ENCODE measurements around the gene ZNF79.

DNA sequence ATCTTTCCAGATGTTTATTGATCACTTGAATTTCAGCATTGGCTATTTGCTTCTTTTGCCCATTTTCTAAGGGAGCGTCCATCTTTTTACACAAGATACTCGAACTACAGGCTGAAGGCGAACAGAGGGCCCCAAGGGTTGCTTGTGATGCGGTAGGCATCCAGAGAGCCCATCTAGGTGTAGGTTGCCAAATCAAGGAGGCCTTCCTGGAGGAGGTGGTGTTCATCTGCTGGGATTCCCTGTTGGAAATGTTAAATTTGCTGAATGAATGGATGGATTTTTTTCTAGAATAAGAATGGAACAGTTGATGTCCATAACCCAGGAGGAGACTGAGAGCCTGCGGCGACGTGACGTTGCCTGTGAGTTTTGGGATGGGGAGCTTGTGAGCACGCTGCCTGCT, 58.5 kb downstream of the ZNF79 start:
- TF ChIP-seq ZNF436 (CRISPR knock-in tag; IDR thresholded peaks at IDR 0.05) (peak; percentile 68; the same call in 1 of the 2 replicates), ZNF311 (CRISPR knock-in tag; IDR thresholded peaks at IDR 0.05) (no peak), ZNF24 (IDR thresholded peaks at IDR 0.05) (no peak), HIVEP1 (CRISPR knock-in tag; IDR thresholded peaks at IDR 0.05) (no peak)
- TF ChIP-seq, protein P1, sequence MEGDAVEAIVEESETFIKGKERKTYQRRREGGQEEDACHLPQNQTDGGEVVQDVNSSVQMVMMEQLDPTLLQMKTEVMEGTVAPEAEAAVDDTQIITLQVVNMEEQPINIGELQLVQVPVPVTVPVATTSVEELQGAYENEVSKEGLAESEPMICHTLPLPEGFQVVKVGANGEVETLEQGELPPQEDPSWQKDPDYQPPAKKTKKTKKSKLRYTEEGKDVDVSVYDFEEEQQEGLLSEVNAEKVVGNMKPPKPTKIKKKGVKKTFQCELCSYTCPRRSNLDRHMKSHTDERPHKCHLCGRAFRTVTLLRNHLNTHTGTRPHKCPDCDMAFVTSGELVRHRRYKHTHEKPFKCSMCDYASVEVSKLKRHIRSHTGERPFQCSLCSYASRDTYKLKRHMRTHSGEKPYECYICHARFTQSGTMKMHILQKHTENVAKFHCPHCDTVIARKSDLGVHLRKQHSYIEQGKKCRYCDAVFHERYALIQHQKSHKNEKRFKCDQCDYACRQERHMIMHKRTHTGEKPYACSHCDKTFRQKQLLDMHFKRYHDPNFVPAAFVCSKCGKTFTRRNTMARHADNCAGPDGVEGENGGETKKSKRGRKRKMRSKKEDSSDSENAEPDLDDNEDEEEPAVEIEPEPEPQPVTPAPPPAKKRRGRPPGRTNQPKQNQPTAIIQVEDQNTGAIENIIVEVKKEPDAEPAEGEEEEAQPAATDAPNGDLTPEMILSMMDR (IDR thresholded peaks at IDR 0.05 in 2 of 3, conservative IDR thresholded peaks at IDR 0.05 in 1 of 3; ENCODE audit: insufficient read depth in 2 of 3, low read depth in 1 of 3, low read length in 3 of 3): no peak
- TF ChIP-seq, protein P2, sequence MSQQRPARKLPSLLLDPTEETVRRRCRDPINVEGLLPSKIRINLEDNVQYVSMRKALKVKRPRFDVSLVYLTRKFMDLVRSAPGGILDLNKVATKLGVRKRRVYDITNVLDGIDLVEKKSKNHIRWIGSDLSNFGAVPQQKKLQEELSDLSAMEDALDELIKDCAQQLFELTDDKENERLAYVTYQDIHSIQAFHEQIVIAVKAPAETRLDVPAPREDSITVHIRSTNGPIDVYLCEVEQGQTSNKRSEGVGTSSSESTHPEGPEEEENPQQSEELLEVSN (IDR thresholded peaks at IDR 0.05; ENCODE audit: borderline replicate concordance in 1 of 2, extremely low read depth in 1 of 2, insufficient read depth in 1 of 2, insufficient read length in 1 of 2, low read depth in 1 of 2, low read length in 1 of 2, poor library complexity in 1 of 2, severe bottlenecking in 1 of 2): no peak
- TF ChIP-seq, protein P3, sequence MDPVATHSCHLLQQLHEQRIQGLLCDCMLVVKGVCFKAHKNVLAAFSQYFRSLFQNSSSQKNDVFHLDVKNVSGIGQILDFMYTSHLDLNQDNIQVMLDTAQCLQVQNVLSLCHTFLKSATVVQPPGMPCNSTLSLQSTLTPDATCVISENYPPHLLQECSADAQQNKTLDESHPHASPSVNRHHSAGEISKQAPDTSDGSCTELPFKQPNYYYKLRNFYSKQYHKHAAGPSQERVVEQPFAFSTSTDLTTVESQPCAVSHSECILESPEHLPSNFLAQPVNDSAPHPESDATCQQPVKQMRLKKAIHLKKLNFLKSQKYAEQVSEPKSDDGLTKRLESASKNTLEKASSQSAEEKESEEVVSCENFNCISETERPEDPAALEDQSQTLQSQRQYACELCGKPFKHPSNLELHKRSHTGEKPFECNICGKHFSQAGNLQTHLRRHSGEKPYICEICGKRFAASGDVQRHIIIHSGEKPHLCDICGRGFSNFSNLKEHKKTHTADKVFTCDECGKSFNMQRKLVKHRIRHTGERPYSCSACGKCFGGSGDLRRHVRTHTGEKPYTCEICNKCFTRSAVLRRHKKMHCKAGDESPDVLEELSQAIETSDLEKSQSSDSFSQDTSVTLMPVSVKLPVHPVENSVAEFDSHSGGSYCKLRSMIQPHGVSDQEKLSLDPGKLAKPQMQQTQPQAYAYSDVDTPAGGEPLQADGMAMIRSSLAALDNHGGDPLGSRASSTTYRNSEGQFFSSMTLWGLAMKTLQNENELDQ (CRISPR knock-in tag; IDR thresholded peaks at IDR 0.05; ENCODE audit: borderline replicate concordance): no peak
